ENCODE data around the gene ENTPD2. TPM values are rescaled to one million over a fixed set of nuclear protein-coding genes. Genes with fewer than 3 reads are reported as not detected.

Gene ENTPD2
- total RNA-seq, 1 experiment from 2014 or later, result 32.5 TPM

DNA sequence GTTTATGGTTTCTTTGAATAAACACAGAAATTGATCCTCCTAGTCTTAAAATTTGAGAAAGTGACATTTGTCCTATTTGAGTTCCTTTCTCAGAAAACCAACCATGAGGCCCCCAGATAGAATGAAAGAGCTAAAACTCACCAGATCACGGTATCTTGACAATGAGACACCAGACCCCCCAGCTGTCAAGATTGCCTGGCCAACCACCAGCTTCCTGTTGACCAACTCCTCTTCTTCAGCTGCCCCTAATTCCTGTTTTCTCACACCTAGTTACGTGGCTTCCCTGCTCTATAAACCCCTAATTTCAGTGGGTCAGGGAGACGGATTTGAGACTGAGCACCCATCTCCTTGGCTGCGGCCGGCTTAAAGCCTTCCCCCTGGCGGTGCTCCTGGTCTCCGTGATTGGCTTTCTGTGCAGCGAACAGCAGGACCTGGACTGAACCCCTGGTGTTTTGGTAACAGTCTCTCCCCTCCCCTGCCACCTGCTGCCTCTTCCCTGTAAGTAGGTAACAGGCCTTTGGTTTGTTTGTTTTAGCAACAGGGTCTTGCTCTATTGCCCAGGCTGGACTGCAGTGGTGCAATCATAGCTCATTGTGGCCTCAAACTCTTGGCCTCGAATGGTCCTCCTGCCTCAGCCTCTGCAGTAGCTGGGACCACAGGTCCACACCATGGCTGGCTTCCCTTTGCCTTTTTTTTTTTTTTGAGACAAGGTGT lies 4.8 kb upstream of the ENTPD2 start:
- no peak overlapping the region for H3K4me2 ChIP-seq (ENCODE audit: low read length)
- CTCF ChIA-PET, result interaction anchor here (1.2 to 3.1 kb wide), 4 partner anchors 9 to 178 kb away, joined by 3 to 14 read pairs (median 4); partner anchors contain the start of gene SAPCD2

More for the DNA sequence above, 4.8 kb upstream of the ENTPD2 start:
- intact Hi-C loops (cut with micrococcal nuclease), result no loop called here
- TF ChIP-seq FOSL1 (IDR thresholded peaks at IDR 0.05; ENCODE audit: low read depth), result no peak
- no peak for TF ChIP-seq CBX3 (IDR thresholded peaks at IDR 0.05; ENCODE audit: low read depth)
- TF ChIP-seq, protein P1, sequence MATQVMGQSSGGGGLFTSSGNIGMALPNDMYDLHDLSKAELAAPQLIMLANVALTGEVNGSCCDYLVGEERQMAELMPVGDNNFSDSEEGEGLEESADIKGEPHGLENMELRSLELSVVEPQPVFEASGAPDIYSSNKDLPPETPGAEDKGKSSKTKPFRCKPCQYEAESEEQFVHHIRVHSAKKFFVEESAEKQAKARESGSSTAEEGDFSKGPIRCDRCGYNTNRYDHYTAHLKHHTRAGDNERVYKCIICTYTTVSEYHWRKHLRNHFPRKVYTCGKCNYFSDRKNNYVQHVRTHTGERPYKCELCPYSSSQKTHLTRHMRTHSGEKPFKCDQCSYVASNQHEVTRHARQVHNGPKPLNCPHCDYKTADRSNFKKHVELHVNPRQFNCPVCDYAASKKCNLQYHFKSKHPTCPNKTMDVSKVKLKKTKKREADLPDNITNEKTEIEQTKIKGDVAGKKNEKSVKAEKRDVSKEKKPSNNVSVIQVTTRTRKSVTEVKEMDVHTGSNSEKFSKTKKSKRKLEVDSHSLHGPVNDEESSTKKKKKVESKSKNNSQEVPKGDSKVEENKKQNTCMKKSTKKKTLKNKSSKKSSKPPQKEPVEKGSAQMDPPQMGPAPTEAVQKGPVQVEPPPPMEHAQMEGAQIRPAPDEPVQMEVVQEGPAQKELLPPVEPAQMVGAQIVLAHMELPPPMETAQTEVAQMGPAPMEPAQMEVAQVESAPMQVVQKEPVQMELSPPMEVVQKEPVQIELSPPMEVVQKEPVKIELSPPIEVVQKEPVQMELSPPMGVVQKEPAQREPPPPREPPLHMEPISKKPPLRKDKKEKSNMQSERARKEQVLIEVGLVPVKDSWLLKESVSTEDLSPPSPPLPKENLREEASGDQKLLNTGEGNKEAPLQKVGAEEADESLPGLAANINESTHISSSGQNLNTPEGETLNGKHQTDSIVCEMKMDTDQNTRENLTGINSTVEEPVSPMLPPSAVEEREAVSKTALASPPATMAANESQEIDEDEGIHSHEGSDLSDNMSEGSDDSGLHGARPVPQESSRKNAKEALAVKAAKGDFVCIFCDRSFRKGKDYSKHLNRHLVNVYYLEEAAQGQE (IDR thresholded peaks at IDR 0.05; ENCODE audit: low read depth), result no peak
- TF ChIP-seq SP1 (IDR thresholded peaks at IDR 0.05; ENCODE audit: low read depth), result no peak
- TF ChIP-seq, protein P2, sequence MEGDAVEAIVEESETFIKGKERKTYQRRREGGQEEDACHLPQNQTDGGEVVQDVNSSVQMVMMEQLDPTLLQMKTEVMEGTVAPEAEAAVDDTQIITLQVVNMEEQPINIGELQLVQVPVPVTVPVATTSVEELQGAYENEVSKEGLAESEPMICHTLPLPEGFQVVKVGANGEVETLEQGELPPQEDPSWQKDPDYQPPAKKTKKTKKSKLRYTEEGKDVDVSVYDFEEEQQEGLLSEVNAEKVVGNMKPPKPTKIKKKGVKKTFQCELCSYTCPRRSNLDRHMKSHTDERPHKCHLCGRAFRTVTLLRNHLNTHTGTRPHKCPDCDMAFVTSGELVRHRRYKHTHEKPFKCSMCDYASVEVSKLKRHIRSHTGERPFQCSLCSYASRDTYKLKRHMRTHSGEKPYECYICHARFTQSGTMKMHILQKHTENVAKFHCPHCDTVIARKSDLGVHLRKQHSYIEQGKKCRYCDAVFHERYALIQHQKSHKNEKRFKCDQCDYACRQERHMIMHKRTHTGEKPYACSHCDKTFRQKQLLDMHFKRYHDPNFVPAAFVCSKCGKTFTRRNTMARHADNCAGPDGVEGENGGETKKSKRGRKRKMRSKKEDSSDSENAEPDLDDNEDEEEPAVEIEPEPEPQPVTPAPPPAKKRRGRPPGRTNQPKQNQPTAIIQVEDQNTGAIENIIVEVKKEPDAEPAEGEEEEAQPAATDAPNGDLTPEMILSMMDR (IDR thresholded peaks at IDR 0.05 in 2 of 3, conservative IDR thresholded peaks at IDR 0.05 in 1 of 3; ENCODE audit: borderline replicate concordance in 1 of 3, insufficient read depth in 1 of 3, low read depth in 2 of 3, low read length in 2 of 3), result no peak
- TF ChIP-seq JUND (IDR thresholded peaks at IDR 0.05), result no peak
- Histone ChIP-seq H3K9ac (ENCODE audit: low read length) (no peak overlapping the region), H2AFZ (ENCODE audit: low read depth, low read length, poor library complexity, severe bottlenecking) (no peak overlapping the region), H3K36me3 (ENCODE audit: control insufficient read depth in 1 of 2, insufficient read depth in 2 of 2, low read length in 2 of 2) (0 out of 4 replicates have a peak, but pooled peaks cover 0 to 2% of the 10 kb centered on the region in 2 experiments), H3K79me2 (ENCODE audit: insufficient read depth, low read length) (no peaks in the 10 kb centered on the region), H3K4me3 (replicated peaks in 1 of 2; ENCODE audit: low read depth in 1 of 2, low read length in 2 of 2) (no peak overlapping the region), H3K9me2 (ENCODE audit: insufficient read depth) (no peaks in the 10 kb centered on the region), H3K4me1 (ENCODE audit: control insufficient read depth in 1 of 2, insufficient read depth in 2 of 2, low read length in 2 of 2) (peaks cover 16 to 33% of the 10 kb centered on the region in 2 experiments; a peak in 2 of 4 replicates), H3K27me3 (ENCODE audit: insufficient read depth, low read length) (no peaks in the 10 kb centered on the region), H4K20me1 (ENCODE audit: insufficient read depth) (no peaks in the 10 kb centered on the region), H3K9me3 (ENCODE audit: control insufficient read depth in 1 of 2, insufficient read depth in 1 of 2, low read depth in 1 of 2, low read length in 2 of 2) (no peaks in the 10 kb centered on the region), H3K27ac (ENCODE audit: low read depth, low read length) (no peak overlapping the region)
- POLR2A ChIA-PET, result interaction anchor here (1.2 kb wide), 1 partner anchor 182 kb away, joined by 4 read pairs; the partner anchor contains the start of gene TUBB4B
- ATAC-seq (no peak), DNase-seq (ENCODE audit: low read depth, low spot score) (no peak)
- no TSS peak for BruUV-seq (replicated peaks)
- RAD21 ChIA-PET (ENCODE audit: low non-redundant PET in 1 of 2, low total read pairs in 2 of 2, uncharacterized antibody in 2 of 2, unreplicated experiment in 2 of 2), result no interaction called here

Data from HCT116 (cell line).